Breast epithelium (tissue), 4 donors: ENCODE results near the gene GDPD4. TPM values are rescaled to one million over a fixed set of nuclear protein-coding genes. Genes with fewer than 3 reads are reported as not detected.

Source experiments
- DNase-seq, 2 donors: peaks; one replicate each; pipeline ENCODE4 v3.0.0-alpha.2; 2019; ENCODE audit warnings: low spot score in 2 of 2
- H3K27ac ChIP-seq, 2 donors: fragments of 200-600 bp; sonication (generic) in 1 of 2; one replicate each; pipeline ENCODE4 v1.5.1; 2016 to 2019; ENCODE audit warnings: mild to moderate bottlenecking in 1 of 2
- H3K27me3 ChIP-seq, 2 donors: fragments of 200-600 bp; sonication (generic) in 1 of 2; one replicate each; pipeline versions ENCODE4 v1.5.1 to v1.6.0; 2017 to 2019; ENCODE audit warnings: control low read depth in 1 of 2, mild to moderate bottlenecking in 1 of 2
- H3K36me3 ChIP-seq: fragments of 200-600 bp; one replicate; pipeline ENCODE4 v1.5.1; 2019
- H3K4me1 ChIP-seq, 2 donors: fragments of 200-600 bp; sonication (generic); one replicate each; pipeline ENCODE4 v1.5.1; 2016 to 2019; ENCODE audit warnings: control low read depth in 1 of 2
- H3K4me3 ChIP-seq, 3 donors: fragments of 200-600 bp; sonication (generic); 1 replicate in 2 of 3; 2 replicates in 1 of 3; pipeline ENCODE4 v1.5.1; 2016 to 2019; ENCODE audit warnings: mild to moderate bottlenecking in 3 of 3, moderate library complexity in 2 of 3
- H3K9me3 ChIP-seq, 2 donors: fragments of 200-600 bp; sonication (generic) in 1 of 2; one replicate each; pipeline ENCODE4 v1.5.1; 2016 to 2019; ENCODE audit warnings: control low read depth in 1 of 2
- POLR2A ChIP-seq: fragments of 450-650 bp; IDR thresholded peaks from one replicate; pipeline ENCODE4 v1.6.1; 2016; ENCODE audit warnings: antibody characterized with exemption, mild to moderate bottlenecking, moderate library complexity
- POLR2AphosphoS5 ChIP-seq, 3 donors: sonication (generic); formaldehyde crosslinking; IDR thresholded peaks; one replicate each; pipeline ENCODE4 v1.6.1; 2017; ENCODE audit warnings: antibody characterized with exemption in 3 of 3
- intact Hi-C: fragments of 100-400 bp; cut with DNase I; formaldehyde crosslinking; loops from one replicate; pipeline ENCODE4 v1.15.1; 2023; ENCODE audit warnings: low total_unique reads
- total RNA-seq, 3 donors: library from RNA; depleted of rRNA; stranded (reverse); fragments of >200 nt; gene quantifications; one replicate each; pipeline ENCODE4 v1.1.0, GENCODE V29; 2016
- TF ChIP-seq, protein P1 (sequence below), 3 donors: fragments of 450-650 bp; IDR thresholded peaks; one replicate each; pipeline ENCODE4 v1.5.1; 2016 to 2017; ENCODE audit warnings: antibody characterized with exemption in 3 of 3, mild to moderate bottlenecking in 3 of 3, moderate library complexity in 3 of 3

Gene GDPD4
- total RNA-seq, 3 donors from 2014 or later: not detected

GRCh38 chr11:77310721-77311120, 9.2 kb upstream of the GDPD4 start:
- Histone ChIP-seq H3K36me3 (no peaks in the 10 kb centered on the region), H3K4me3 (no peak overlapping the region)

DNA sequence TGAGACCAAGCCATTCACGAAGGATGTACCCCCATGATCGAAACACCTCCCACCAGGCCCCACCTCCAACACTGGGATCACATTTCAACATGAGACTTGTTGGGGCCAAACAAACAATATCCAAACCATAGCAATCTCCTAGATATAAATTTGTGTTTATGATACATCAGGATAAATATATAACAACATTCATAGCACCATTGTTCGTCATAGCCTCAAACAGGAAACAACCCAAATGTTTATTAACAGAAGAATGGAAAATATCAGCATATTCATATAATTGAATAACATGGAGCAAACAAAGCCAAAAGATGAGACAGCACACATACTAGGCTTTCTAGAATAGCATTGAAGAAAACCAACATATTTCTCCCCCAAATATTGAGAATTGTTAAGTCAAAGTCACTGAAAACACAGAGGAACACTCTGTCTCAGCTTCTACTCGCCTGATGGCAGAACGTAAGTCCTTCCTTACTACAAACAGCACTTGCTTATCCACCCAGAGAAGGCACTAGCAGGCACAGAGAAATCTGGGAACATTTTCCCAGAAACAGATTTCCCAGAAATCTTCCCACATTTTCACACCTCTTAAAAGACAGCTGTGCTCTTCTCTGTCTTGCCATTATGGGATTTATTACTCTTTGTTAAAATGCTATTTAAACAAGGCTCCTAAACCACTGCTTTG, 8.1 kb upstream of the GDPD4 start:
- H3K36me3 ChIP-seq: no peaks in the 10 kb centered on the region
- no peak overlapping the region for H3K27ac ChIP-seq
- DNase-seq: no peak
- intact Hi-C loops: no loop called here
- TF ChIP-seq POLR2A: no peak
- no peak for TF ChIP-seq POLR2AphosphoS5 (IDR thresholded peaks at IDR 0.05)
- TF ChIP-seq, protein P1, sequence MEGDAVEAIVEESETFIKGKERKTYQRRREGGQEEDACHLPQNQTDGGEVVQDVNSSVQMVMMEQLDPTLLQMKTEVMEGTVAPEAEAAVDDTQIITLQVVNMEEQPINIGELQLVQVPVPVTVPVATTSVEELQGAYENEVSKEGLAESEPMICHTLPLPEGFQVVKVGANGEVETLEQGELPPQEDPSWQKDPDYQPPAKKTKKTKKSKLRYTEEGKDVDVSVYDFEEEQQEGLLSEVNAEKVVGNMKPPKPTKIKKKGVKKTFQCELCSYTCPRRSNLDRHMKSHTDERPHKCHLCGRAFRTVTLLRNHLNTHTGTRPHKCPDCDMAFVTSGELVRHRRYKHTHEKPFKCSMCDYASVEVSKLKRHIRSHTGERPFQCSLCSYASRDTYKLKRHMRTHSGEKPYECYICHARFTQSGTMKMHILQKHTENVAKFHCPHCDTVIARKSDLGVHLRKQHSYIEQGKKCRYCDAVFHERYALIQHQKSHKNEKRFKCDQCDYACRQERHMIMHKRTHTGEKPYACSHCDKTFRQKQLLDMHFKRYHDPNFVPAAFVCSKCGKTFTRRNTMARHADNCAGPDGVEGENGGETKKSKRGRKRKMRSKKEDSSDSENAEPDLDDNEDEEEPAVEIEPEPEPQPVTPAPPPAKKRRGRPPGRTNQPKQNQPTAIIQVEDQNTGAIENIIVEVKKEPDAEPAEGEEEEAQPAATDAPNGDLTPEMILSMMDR (IDR thresholded peaks at IDR 0.05): no peak
- H3K9me3 ChIP-seq: no peaks in the 10 kb centered on the region
- no peaks in the 10 kb centered on the region for H3K4me1 ChIP-seq
- H3K4me3 ChIP-seq: no peak overlapping the region
- no peaks in the 10 kb centered on the region for H3K27me3 ChIP-seq

More at GRCh38 chr11:77310721-77311120, 9.2 kb upstream of the GDPD4 start:
- Histone ChIP-seq H3K9me3 (no peaks in the 10 kb centered on the region), H3K27ac (no peak overlapping the region), H3K4me1 (no peaks in the 10 kb centered on the region), H3K27me3 (no peaks in the 10 kb centered on the region)
- TF ChIP-seq POLR2AphosphoS5 (IDR thresholded peaks at IDR 0.05): no peak
- TF ChIP-seq, protein P1 (IDR thresholded peaks at IDR 0.05): no peak
- no peak for TF ChIP-seq POLR2A
- intact Hi-C loops: no loop called here
- DNase-seq: no peak

- Histone ChIP-seq H3K27ac (no peak overlapping the region), H3K27me3 (no peaks in the 10 kb centered on the region), H3K36me3 (no peaks in the 10 kb centered on the region), H3K4me3 (no peak overlapping the region), H3K4me1 (no peaks in the 10 kb centered on the region), H3K9me3 (no peaks in the 10 kb centered on the region)
- no peak for TF ChIP-seq POLR2A
- TF ChIP-seq POLR2AphosphoS5 (IDR thresholded peaks at IDR 0.05): no peak
- TF ChIP-seq, protein P1 (IDR thresholded peaks at IDR 0.05): no peak
- intact Hi-C loops: no loop called here
- DNase-seq: no peak
Measured at GRCh38 chr11:77308838-77309237, 7.4 kb upstream of the GDPD4 start.

- Histone ChIP-seq H3K4me1 (no peaks in the 10 kb centered on the region), H3K27me3 (no peaks in the 10 kb centered on the region), H3K36me3 (no peaks in the 10 kb centered on the region), H3K27ac (no peak overlapping the region), H3K9me3 (no peaks in the 10 kb centered on the region), H3K4me3 (no peak overlapping the region)
- intact Hi-C loops: no loop called here
- DNase-seq: no peak
- TF ChIP-seq POLR2AphosphoS5 (IDR thresholded peaks at IDR 0.05) (no peak), POLR2A (no peak)
- TF ChIP-seq, protein P1 (IDR thresholded peaks at IDR 0.05): no peak
Measured at GRCh38 chr11:77303328-77303727, 1.8 kb upstream of the GDPD4 start.

- intact Hi-C loops: no loop called here
Measured at GRCh38 chr11:77302752-77303151, 1.3 kb upstream of the GDPD4 start.

More at GRCh38 chr11:77302752-77303151, 1.3 kb upstream of the GDPD4 start:
- H3K27me3 ChIP-seq: no peaks in the 10 kb centered on the region
- no peaks in the 10 kb centered on the region for H3K9me3 ChIP-seq
- TF ChIP-seq POLR2A (no peak), POLR2AphosphoS5 (IDR thresholded peaks at IDR 0.05) (no peak)
- TF ChIP-seq, protein P1 (IDR thresholded peaks at IDR 0.05): no peak
- H3K4me1 ChIP-seq: no peaks in the 10 kb centered on the region
- no peak for DNase-seq
- H3K36me3 ChIP-seq: no peaks in the 10 kb centered on the region
- no peak overlapping the region for H3K27ac ChIP-seq
- no peak overlapping the region for H3K4me3 ChIP-seq
